CD14-positive monocyte (primary cell): Measurements from ENCODE around the gene RASGRP2. TPM values are rescaled to one million over a fixed set of nuclear protein-coding genes. Genes with fewer than 3 reads are reported as not detected.
A peak's percentile ranks its signal among the peaks of the same experiment; 100 is the strongest.

Experiments
- DNase-seq, 3 donors: peaks; one replicate each; pipeline ENCODE4 v3.0.0-alpha.2; 2011 to 2022
- H2AFZ ChIP-seq: 2 replicates; pipeline ENCODE4 v1.6.0; 2012; ENCODE audit warnings: mild to moderate bottlenecking, low read depth, low read length, inconsistent platforms; ENCODE audit not compliant: insufficient read depth, poor library complexity, severe bottlenecking
- H3K27ac ChIP-seq, 2 donors: 1 replicate in 1 of 2; 2 replicates in 1 of 2; pipeline ENCODE4 v1.5.1; 2012 to 2013; ENCODE audit warnings: low read length in 2 of 2, control low read depth in 1 of 2, inconsistent platforms in 1 of 2, low read depth in 1 of 2, mild to moderate bottlenecking in 1 of 2
- H3K27me3 ChIP-seq, 2 donors: one replicate each; pipeline versions ENCODE4 v1.6.0 to v1.6.1; 2011 to 2013; ENCODE audit warnings: low read length in 2 of 2; ENCODE audit not compliant: control insufficient read depth in 2 of 2, insufficient read depth in 2 of 2
- H3K36me3 ChIP-seq, 2 donors: replicated peaks in 1 of 2; 1 replicate in 1 of 2; 2 replicates in 1 of 2; pipeline versions ENCODE4 v1.5.1 to v1.6.1; 2012 to 2013; ENCODE audit warnings: low read length in 2 of 2, control low read depth in 1 of 2, inconsistent platforms in 1 of 2, mild to moderate bottlenecking in 1 of 2; ENCODE audit not compliant: insufficient read depth in 2 of 2, control insufficient read depth in 1 of 2
- H3K4me1 ChIP-seq, 2 donors: 1 replicate in 1 of 2; 2 replicates in 1 of 2; pipeline versions ENCODE4 v1.5.1 to v1.6.1; 2012 to 2013; ENCODE audit warnings: low read length in 2 of 2, control low read depth in 1 of 2, inconsistent platforms in 1 of 2, mild to moderate bottlenecking in 1 of 2, moderate library complexity in 1 of 2; ENCODE audit not compliant: insufficient read depth in 2 of 2, control insufficient read depth in 1 of 2
- H3K4me2 ChIP-seq: replicated peaks from 2 replicates; pipeline ENCODE3; 2012; ENCODE audit warnings: low read length, moderate library complexity, mild to moderate bottlenecking; ENCODE audit not compliant: poor library complexity, severe bottlenecking; ENCODE audit errors: extremely low read depth
- H3K4me3 ChIP-seq, 3 experiments: fragments of 200-600 bp in 1 of 3; sonication (generic) in 1 of 3; replicated peaks in 1 of 3; 1 replicate in 2 of 3; 2 replicates in 1 of 3; pipeline ENCODE4 v1.5.1; 2011 to 2013; ENCODE audit warnings: low read length in 3 of 3, mild to moderate bottlenecking in 3 of 3, control low read depth in 2 of 3, low read depth in 2 of 3, inconsistent platforms in 1 of 3, moderate library complexity in 1 of 3
- H3K79me2 ChIP-seq: 2 replicates; pipeline ENCODE4 v1.6.0; 2012; ENCODE audit warnings: mild to moderate bottlenecking, control low read depth, inconsistent platforms, low read length, moderate library complexity; ENCODE audit not compliant: insufficient read depth
- H3K9ac ChIP-seq: 2 replicates; pipeline ENCODE4 v1.6.0; 2017; ENCODE audit warnings: low read length, mild to moderate bottlenecking; ENCODE audit not compliant: insufficient read depth, poor library complexity, severe bottlenecking
- H3K9me3 ChIP-seq, 2 donors: replicated peaks in 1 of 2; 1 replicate in 1 of 2; 2 replicates in 1 of 2; pipeline versions ENCODE4 v1.5.1 to v1.6.1; 2012 to 2013; ENCODE audit warnings: low read length in 2 of 2, control low read depth in 1 of 2; ENCODE audit not compliant: control insufficient read depth in 1 of 2, insufficient read depth in 1 of 2
- H4K20me1 ChIP-seq: 2 replicates; pipeline ENCODE4 v1.6.0; 2012; ENCODE audit warnings: mild to moderate bottlenecking, low read length, control low read depth, moderate library complexity; ENCODE audit not compliant: insufficient read depth
- H3K27ac Mint-ChIP-seq, 7 donors: one replicate each; pipeline ENCODE4 v1.8.0; 2020; ENCODE audit warnings: mild to moderate bottlenecking in 7 of 7, mixed read lengths in 7 of 7, moderate library complexity in 6 of 7, inconsistent platforms in 2 of 7
- H3K27me3 Mint-ChIP-seq, 3 donors: one replicate each; pipeline ENCODE4 v1.8.0; 2021 to 2022; ENCODE audit warnings: low read depth in 3 of 3, mild to moderate bottlenecking in 3 of 3, mixed read lengths in 3 of 3, moderate library complexity in 3 of 3, inconsistent platforms in 1 of 3
- H3K36me3 Mint-ChIP-seq, 2 donors: one replicate each; pipeline ENCODE4 v1.8.0; 2020; ENCODE audit warnings: mixed read lengths in 2 of 2, inconsistent platforms in 1 of 2, mild to moderate bottlenecking in 1 of 2
- H3K4me1 Mint-ChIP-seq: one replicate; pipeline ENCODE4 v1.8.0; 2020; ENCODE audit warnings: mild to moderate bottlenecking, mixed read lengths
- H3K4me3 Mint-ChIP-seq, 2 donors: one replicate each; pipeline ENCODE4 v1.8.0; 2020; ENCODE audit warnings: mild to moderate bottlenecking in 2 of 2, mixed read lengths in 2 of 2, moderate library complexity in 1 of 2
- H3K9me3 Mint-ChIP-seq, 7 donors: one replicate each; pipeline ENCODE4 v1.8.0; 2020 to 2022; ENCODE audit warnings: mixed read lengths in 7 of 7, mild to moderate bottlenecking in 6 of 7, moderate library complexity in 6 of 7, inconsistent platforms in 2 of 7
- CTCF ChIP-seq: fragments of 200-600 bp; IDR thresholded peaks from one replicate; pipeline ENCODE4 v1.8.0; 2022; ENCODE audit warnings: antibody characterized with exemption, mild to moderate bottlenecking
- WGBS: methylation state at CpG from one replicate; pipeline ENCODE4 v1.1.5; 2013; ENCODE audit warnings: missing lambda C conversion rate; ENCODE audit not compliant: insufficient coverage; 5-methylcytosine and 5-hydroxymethylcytosine counted together
- intact Hi-C, 2 donors: fragments of 100-400 bp; cut with micrococcal nuclease; formaldehyde crosslinking; loops; one replicate each; pipeline versions ENCODE4 v1.15.0 to v1.15.1; 2023
- polyA plus RNA-seq, 3 donors: library from polyadenylated mRNA; depleted of rRNA in 1 of 3; unstranded in 2 of 3; stranded (reverse) in 1 of 3; fragments of 300-500 nt in 2 of 3; fragments of >200 nt in 1 of 3; fragmentation: Illumina TruSeq in 2 of 3; gene quantifications; 1 replicate in 2 of 3; 2 replicates in 1 of 3; pipeline ENCODE4 v1.2.3, GENCODE V29; 2012 to 2021

Gene RASGRP2
- polyA plus RNA-seq, 3 donors = 67.6 to 242 (median 68.8) TPM

- peaks cover 8 to 19% of the 10 kb centered on the region in 2 donors for H3K4me1 ChIP-seq
- no peaks in the 10 kb centered on the region for H3K79me2 ChIP-seq
- Mint-ChIP-seq H3K9me3 (peaks cover 0 to 17% (median 11%) of the 10 kb centered on the region in 7 donors), H3K27me3 (peaks cover 74 to 86% (median 75%) of the 10 kb centered on the region in 3 donors), H3K4me1 (peaks cover 21% of the 10 kb centered on the region), H3K4me3 (peak overlapping the region in 1 of 2 donors; percentile 76), H3K36me3 (peaks cover 6 to 14% of the 10 kb centered on the region in 2 donors), H3K27ac (peak overlapping the region in 1 of 7 donors; percentile 47)
- H3K9me3 ChIP-seq = peaks cover 0 to 19% of the 10 kb centered on the region in 2 donors
- no peak for DNase-seq
- intact Hi-C loops = no loop called here
- peaks cover 35 to 75% of the 10 kb centered on the region in 2 donors for H3K27me3 ChIP-seq
- no peak overlapping the region for H3K9ac ChIP-seq
- H4K20me1 ChIP-seq = no peaks in the 10 kb centered on the region
- TF ChIP-seq CTCF = no peak
- H3K4me3 ChIP-seq = no peak overlapping the region
- H3K36me3 ChIP-seq = no peaks in the 10 kb centered on the region
- no peak overlapping the region for H2AFZ ChIP-seq
- H3K4me2 ChIP-seq = no peak overlapping the region
- no peak overlapping the region for H3K27ac ChIP-seq
- no CpG with 5 or more reads among the region's 5 CpGs for WGBS
Measured at GRCh38 chr11:64714666-64715065, 29.3 kb downstream of the RASGRP2 start.

- DNase-seq = no peak
- H3K4me1 ChIP-seq = peaks cover 8 to 19% of the 10 kb centered on the region in 2 donors
- H3K4me3 ChIP-seq = no peak overlapping the region
- no peak for TF ChIP-seq CTCF
- no peaks in the 10 kb centered on the region for H3K79me2 ChIP-seq
- Mint-ChIP-seq H3K4me1 (peaks cover 22% of the 10 kb centered on the region), H3K27me3 (peaks cover 74 to 92% (median 77%) of the 10 kb centered on the region in 3 donors), H3K4me3 (peak overlapping the region in 1 of 2 donors; percentile 76), H3K36me3 (peaks cover 6 to 14% of the 10 kb centered on the region in 2 donors), H3K9me3 (peaks cover 0 to 17% (median 11%) of the 10 kb centered on the region in 7 donors), H3K27ac (peak overlapping the region in 1 of 7 donors; percentile 19)
- no peak overlapping the region for H3K9ac ChIP-seq
- H3K27me3 ChIP-seq = peaks cover 35 to 77% of the 10 kb centered on the region in 2 donors
- intact Hi-C loops = no loop called here
- no peak overlapping the region for H2AFZ ChIP-seq
- H3K27ac ChIP-seq = no peak overlapping the region
- no peaks in the 10 kb centered on the region for H4K20me1 ChIP-seq
- no peaks in the 10 kb centered on the region for H3K36me3 ChIP-seq
- H3K4me2 ChIP-seq = no peak overlapping the region
- WGBS = 1% methylated on average over 27 of the region's 39 CpGs
- H3K9me3 ChIP-seq = peaks cover 0 to 19% of the 10 kb centered on the region in 2 donors
Measured at GRCh38 chr11:64713781-64714363, 30.1 kb downstream of the RASGRP2 start.
